HG03354 (cell line): ENCODE results near the gene ACBD4.
"Not testable (repeated sequence)": the region's sequence is repeated elsewhere in the genome, so short reads cannot be mapped to it uniquely, and the experiment has no call there.

Experiments used
- ATAC-seq: cut with Tn5 transposase; IDR thresholded peaks from one replicate; pipeline ENCODE4 v1.9.1; 2021; ENCODE audit warnings: mild to moderate bottlenecking; ENCODE audit not compliant: unreplicated experiment, poor library complexity, severe bottlenecking

The ACBD4 gene

GRCh38 chr17:45117334-45117733 is 18.2 kb upstream of the ACBD4 start:
- no peak for ATAC-seq

DNA sequence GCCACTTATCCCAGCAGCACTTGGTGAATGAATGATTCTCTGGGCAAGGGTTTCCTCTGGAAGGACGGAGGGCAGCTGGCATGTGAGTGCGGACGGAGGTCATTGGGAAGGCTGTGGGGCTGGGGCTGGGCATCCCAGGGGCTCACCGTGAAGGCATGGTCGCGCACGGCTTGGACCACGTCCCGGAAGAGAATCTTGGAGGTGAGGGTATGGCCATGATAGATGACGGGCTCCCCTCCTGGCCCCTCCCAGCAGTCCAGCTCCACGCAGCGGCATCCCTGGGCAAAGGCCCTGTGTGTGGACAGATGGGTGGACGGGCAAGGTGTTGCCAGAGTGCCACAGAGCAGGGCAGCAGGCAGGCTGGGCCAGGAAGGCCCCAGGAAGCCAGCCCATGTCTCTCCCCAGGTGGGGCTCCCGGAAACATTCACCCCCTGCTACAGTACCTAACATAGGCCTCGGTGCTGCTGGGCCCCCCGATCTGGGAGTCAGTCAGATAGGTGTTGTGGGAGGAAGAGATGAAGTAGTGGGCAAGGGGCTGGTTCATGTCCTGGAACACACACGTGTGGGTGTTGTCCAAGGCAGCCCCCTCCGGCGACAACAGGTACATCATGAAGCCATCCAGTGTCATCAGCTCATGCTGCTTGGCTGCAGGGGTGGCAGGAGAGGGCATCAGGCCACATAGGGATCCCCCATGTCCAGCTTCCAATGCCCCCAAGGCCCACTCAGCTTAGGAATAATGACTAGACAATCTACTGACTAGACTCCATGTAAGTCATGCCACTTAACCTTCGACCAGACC is 17.4 kb upstream of the ACBD4 start:
- no peak for ATAC-seq

DNA sequence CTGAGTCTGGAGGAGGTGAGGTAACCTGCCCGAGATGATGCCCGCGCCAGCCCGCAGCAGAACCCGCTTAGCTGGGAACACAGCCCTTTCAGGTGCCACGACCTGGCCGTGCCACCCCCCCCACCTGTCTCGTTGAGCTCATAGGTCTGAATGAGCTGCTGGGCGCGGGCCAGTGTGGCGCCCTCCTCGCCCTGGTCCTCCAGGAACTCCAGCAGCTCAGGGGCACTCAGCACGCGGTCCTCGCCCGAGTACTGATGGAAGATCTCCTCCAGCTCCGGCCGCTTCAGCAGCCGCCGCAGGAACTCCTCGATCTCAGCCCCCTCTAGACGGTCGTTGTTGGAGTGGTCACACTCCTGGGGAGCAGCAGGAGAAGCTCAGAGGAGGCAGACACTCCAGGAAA is 16.8 kb upstream of the ACBD4 start:
- ATAC-seq = no peak

- no peak for ATAC-seq
Measured at GRCh38 chr17:45119964-45120363, 15.5 kb upstream of the ACBD4 start.

DNA sequence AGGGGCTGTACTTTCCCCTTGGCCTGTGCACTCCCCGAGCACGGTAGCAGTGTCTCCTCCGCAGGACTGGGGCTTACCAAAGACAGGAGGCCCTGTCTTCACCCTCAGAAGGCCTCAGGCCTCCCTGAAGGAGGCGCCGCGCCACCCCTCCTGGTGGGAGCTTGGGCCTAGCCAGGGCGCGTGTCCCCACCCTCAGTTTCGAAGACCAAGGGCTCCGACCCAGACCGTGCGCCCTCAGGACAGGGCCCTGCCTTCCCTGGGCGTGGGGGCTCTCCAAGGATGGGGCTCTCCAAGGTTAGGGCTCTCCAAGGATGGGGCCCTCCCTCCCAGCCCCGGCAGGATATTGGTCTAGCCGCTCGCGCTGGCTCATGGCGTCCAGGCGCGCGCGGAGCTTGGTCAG is 14.9 kb upstream of the ACBD4 start:
- no peak for ATAC-seq

DNA sequence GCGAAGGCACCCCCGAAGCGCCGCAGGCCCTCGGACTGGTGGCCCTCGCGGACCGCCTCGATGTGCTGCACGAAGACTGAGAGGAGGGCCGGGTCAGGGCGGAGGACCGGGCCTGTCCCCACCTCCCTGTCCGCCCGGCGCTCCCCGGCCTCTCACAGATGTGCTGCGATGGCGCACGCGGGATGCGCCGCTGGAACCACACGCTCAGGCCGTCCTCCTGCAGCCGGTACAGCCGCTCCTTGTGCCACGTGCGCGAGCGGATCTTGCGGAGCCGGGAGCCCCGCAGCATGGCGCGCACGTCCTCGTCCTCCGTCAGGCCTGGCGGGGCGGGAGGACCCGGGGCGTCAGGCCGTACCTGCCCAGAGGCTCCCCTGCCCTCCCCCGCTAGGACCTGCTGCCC is 14.4 kb upstream of the ACBD4 start:
- ATAC-seq = no peak

- no peak for ATAC-seq
Measured at GRCh38 chr17:45123076-45123770, 12.3 kb upstream of the ACBD4 start.

GRCh38 chr17:45123930-45124796 is 11.3 kb upstream of the ACBD4 start:
- ATAC-seq = no peak

DNA sequence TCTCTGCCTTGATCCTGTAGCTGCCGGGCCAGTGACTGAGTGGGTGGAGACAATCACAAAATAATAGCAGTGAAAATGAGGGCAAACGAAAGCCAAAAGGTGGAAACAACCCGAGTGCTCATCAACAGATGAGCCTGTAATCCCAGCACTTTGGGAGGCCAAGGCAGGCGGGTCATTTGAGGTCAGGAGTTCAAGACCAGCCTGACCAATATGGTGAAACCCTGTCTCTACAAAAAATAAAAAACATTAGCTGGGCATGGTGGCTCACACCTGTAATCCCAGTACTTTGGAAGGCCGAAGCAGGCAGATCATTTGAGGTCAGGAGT is 10.7 kb upstream of the ACBD4 start:
- ATAC-seq = not testable (repeated sequence)

- no peak for ATAC-seq
Measured at GRCh38 chr17:45125509-45125908, 10.0 kb upstream of the ACBD4 start.

DNA sequence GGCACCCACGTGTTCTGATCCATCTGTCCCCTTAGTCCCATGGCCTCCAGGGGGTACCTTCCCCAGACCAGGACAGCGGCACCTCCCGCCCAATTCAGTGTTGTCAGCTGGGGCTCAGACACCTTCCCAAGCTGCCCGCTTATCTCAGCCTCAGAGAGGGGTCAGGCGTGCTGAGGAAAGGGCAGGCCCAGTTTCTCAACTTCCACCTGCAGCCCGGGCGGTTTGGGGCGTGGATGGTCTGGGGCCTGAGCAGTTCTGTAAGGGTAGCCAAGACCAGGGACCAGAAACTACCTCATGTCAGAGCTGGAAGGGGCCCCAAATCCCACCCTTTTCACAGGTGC is 8.3 kb upstream of the ACBD4 start:
- no peak for ATAC-seq

GRCh38 chr17:45127548-45128300 is 7.8 kb upstream of the ACBD4 start:
- ATAC-seq = no peak

GRCh38 chr17:45128331-45128730 is 7.2 kb upstream of the ACBD4 start:
- no peak for ATAC-seq

GRCh38 chr17:45128989-45129388 is 6.5 kb upstream of the ACBD4 start:
- ATAC-seq = no peak

GRCh38 chr17:45129426-45129939 is 6.0 kb upstream of the ACBD4 start:
- no peak for ATAC-seq

- ATAC-seq = no peak
Measured at GRCh38 chr17:45129940-45130680, 5.4 kb upstream of the ACBD4 start.

- ATAC-seq = no peak
Measured at GRCh38 chr17:45130681-45131615, 4.5 kb upstream of the ACBD4 start.
